ENCODE data around the gene CLASP2.
A peak's percentile ranks its signal among the peaks of the same experiment; 100 is the strongest.
"Not testable (repeated sequence)": the region's sequence is repeated elsewhere in the genome, so short reads cannot be mapped to it uniquely, and the experiment has no call there.

Gene CLASP2

DNA sequence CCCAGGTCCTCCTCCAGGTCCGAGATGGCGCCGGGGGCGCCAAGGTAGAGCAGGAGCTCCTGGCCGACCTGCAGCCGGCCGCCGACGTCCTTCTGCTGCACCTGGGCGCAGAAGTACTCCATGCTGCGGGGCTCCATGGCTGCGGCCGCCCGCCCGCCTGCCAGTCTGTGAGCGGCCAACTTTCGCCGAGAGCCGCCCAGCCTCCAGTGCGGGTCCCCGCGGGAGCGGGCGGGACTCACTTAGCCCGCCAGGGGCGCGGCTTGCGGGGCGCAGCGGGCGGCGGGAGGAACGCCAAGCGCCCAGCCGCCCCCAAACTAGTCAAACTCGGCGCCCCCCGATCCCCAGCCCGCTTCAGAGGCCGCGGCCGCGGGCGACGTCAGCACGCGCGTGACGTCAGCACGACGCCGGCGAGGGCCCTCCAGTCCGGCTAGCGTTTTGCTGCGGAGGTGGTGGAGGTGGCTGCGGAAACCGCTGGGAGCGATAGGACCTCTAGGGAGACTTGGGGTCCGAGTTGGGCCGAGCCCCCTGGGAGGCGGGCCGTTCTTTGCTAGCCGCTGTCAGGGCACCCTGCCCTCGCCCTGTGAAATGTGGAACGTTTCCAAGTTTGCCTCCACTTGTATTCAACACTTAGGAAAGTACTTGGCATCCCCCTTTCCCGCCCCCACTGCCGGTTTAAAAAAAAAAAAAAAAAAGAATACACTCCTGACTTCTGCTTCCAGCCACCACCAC lies at the start of gene CLASP2:
TSS of gene CLASP2 (minus strand) at position 389 of the 729 bp plus-strand sequence. CDS start at position 137, 252 bp downstream.
- peak; percentile 91 for DNase-seq (ENCODE audit: low spot score)

DNA sequence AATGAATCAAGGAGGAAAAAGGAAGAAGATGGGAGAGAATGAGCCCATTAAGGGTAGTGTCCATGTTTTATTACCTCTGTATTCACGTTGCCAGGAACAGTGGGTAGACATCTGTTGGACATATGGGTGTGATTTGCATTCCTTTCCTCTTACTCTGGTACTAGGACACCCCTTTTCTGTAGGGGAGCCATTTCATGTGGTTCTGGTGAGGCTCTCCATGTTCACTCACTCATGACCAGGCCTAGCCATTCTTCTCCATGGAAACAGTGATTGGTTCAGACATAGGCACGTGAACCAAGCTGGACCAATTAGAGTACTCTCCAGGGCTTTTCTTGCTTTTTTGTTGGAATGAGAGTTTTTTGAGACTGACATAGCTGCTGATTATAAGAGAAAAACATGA lies 40.8 kb upstream of the CLASP2 start:
- no peak for DNase-seq (ENCODE audit: low spot score)

DNA sequence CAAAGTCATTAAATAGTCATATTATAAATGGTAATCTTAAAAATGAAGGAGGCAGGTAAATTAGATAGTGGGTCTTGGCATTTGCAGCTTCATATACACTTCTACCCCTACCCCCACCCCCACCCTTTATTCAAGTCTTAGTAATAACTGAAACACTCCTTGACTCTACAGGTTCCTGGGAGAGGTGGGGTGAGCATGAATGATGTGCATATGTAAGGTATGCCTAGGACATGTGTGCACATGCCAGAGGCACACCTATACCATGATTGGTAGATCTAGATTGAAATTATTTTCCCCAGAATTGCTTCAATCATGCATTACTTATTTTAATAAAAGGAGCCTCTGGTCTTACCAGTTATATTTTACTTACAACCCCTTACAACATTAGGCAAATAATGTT lies 40.2 kb upstream of the CLASP2 start:
- no peak for DNase-seq (ENCODE audit: low spot score)

DNA sequence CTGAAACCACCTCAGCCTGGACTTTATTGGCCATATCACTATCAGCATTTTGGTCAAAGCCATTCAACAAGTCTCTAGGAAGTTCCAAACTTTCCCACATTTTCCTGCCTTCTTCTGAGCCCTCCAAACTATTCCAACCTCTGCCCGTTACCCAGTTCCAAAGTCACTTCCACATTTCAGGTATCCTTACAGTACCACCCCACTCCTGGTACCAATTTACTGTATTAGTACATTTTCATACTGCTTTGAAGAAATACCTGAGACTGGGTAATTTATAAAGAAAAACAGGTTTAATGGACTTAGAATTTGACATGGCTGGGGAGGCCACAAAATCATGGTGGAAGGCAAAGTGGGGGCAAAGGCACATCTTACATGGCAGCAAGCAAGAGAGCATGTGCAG lies 36.3 kb upstream of the CLASP2 start:
- not testable (repeated sequence) for DNase-seq (ENCODE audit: low spot score)

DNA sequence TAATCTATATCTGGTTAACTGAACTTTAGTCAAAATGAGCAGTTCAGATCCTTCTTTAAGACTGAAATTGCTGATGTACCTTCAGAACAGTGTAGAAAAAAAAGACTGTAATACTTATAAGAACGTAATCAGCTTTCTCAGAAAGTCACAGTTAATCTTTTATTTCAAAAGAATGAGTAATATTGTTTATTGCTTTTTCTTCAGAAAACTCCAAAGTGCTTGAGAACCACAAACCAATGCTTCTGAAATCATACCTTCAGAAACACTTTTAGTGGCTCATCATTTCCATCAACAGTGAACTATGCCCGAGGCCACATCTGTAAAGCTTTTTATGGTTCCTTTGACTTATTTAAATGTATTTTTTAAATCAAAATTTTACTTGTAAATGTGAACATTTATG lies 33.3 kb upstream of the CLASP2 start:
- DNase-seq (ENCODE audit: low spot score), result no peak

DNA sequence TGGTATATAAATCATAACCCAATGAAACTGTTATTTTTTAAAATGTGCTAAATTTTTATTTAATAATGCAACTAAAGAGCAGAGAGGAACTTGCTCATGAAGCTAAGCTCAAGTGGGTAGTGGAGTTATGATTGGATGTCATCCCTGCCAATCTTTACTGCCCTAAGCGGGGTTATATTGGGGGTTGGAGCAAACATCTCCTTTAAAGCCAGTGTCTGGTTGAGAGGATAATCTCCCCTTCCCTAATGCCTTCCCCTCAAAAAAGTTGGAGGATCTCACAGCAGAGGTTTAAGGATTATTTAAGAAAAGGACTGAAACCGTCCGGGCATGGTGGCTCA lies 32.1 kb upstream of the CLASP2 start:
- DNase-seq (ENCODE audit: low spot score), result no peak

DNA sequence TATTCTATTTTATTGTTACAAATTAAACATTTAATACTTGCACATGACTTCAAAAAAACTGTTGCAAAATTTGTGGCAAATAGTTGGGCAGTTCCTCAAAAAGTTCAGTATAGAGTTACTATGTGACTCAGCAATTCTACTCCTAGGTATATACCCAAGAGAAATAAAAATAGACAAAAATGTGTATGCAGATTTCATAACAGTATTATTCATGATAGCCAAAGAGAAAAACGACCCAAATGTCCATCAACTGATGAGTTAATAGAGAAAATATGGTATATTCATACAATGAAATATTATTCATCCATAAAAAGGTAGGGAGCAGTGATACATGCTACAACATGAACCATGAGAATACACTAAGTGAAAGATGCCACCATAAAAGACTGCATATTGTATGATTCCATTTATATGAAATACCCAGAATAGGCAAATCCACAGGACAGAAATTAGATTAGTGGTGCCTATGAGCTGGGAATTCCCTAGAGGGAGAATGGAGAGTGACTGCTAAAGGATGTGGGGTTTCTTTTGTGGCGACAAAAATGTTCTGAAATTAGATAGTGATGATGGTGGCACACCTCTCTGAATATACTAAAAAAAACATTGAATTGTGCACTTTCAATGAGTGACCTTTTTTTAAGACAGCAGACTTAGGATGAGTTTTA lies 31.6 kb upstream of the CLASP2 start:
- DNase-seq (ENCODE audit: low spot score), result no peak

DNA sequence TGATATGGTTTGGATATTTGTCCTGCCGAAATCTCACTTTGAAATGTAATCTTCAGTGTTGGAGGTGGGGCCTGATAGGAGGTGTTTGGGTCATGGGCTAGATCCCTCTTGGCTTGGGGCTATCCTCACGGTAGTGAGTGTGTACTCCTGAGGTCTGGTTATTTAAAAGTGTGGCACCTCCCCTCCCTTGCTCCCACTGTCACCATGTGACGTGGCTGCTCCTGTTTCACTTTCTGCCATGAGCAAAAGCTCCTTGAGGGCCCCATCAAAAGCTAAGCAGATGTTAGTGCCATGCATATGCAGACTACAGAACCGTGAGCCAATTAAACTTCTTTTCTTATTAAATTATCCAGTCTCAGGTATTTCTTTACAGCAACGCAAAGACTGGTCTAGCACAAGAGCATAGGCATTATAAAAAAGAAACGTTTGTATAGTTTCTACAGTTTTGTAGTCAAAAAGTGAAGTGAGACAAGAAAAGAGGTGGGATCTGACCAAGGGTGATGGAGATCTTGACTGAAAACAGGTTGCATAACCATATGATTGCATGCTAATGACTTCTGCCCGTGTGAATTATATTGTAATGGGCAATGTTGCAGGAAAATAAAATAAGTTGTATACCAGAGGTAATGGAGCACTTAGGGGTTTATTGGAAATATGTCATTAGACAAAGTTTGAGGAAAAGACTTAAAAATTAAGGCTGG lies 28.5 kb upstream of the CLASP2 start:
- no peak for DNase-seq (ENCODE audit: low spot score)

DNA sequence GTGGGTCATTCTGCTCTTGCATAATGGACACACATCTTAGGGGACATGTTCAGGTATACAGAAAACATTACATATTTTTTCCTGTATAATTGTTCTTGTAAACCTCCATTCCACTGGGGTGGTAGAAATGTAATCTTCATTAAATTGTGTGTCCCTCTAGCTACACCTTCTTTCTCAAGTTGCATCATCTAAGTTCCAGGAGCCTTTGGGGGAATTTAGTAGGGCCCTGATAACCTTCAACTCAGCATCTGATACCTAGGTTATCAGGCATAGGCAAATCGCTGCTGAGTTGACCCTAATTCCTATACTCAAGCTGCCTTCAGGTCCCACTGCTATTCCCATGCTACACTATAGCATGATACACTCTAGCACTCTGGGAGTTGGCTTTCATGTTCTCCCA lies 19.1 kb upstream of the CLASP2 start:
- no peak for DNase-seq (ENCODE audit: low spot score)

DNA sequence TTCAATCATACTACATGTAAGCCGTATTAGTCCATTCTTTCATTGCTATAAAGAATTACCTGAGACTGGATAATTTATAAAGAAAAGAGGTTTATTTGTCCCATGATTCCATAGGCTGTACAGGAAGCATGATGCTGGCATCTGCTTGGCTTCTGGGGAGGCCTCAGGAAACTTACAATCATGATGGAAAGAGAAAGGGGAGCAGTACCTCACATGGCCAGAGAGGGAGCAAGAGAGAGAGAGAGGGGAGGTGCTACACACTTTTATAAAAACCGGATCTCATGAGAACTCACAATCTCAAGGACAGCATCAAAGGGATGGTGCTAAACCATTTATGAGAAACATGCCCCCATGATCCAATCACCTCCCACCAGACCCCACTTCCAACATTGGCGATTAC lies 14.3 kb upstream of the CLASP2 start:
- peak; percentile 57 for DNase-seq (ENCODE audit: low spot score)

DNA sequence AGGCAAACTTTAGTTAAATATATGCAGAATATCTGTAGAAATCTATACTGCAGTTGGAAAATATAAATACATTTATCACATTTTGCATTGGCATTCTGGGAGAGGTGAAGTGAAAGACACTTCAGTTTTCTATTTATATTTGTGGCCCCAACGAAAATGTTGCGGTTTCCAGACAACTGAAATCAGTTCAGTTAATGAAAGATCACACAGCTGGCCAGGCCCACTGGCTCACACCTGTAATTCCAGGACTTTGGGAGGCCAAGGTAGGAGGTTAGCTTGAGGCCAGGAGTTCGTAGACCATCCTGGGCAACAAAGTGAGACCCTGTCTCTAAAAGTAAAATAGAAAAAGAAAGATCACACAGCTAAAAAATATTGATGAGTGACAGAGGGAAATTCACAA lies 11.9 kb upstream of the CLASP2 start:
- DNase-seq (ENCODE audit: low spot score), result peak; percentile 28

DNA sequence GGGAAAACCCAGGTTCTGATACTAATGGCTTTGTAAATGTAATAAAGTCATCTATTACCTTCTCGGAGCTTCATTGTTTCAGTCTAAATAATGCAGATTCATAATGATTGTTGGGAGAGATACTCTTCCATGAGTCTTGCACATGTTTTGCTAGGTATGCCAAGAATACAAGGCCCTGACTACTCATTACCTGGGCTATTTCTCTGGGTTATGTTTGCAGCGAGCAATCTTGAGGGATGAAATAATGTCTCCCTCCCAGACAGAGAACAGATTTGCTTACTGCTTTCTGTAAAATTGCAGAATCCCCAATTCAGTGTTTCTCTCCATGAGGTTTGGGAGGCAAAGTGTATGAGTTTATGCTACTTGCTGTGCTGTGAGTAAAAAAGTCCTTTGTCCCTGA lies 6.2 kb upstream of the CLASP2 start:
- no peak for DNase-seq (ENCODE audit: low spot score)

DNA sequence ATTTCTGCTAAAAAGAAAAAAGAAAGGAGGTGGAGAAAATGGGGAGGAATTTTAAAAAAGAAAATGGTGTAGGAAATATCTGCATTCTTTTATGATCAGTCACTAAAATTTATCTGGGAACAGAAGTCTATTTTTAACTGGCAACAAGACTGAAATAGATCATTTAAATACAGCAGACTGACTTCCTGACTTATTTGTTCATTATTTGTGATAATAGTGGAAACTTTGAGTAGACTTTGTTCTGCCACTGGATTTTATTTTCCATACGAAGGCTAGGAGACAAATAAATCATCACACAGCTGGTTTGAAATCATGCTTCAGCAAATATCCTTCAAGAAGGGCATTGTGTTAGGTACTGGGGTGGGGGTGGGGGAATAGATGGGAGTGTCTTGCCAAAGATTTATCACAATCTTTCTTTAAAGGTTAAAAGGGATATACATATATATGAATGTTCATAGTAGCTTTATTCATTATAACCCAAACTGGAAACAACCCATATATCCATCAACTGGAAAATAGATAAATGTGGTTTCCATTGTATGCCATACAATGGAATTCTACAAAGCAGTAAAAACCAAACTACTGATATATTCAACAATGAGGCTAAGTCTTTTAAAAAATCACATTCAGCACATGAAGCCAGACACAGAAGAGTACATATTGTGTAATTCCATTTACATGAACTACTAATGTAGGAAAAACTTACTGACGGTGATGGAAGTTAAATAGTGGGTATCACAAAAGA lies 4.7 kb upstream of the CLASP2 start:
- DNase-seq (ENCODE audit: low spot score), result no peak

DNA sequence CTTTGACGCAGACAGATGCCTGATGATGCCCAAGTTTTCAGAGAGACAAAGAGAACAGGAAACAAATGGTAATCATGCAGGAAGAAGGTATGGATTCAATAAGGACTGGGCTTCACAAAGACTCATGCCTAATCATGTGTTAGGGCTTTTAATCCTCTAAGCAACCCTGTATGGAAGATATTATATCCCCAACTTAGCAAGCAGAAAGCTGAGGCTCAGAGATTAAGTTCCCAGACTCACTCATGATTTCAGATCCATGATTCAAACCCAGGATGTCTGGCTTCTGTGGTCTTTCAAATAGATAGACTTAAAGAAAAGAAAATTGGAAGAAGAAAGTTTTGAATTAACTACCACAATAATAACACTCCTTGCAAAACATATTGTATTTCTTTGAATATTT lies 4.1 kb upstream of the CLASP2 start:
- no peak for DNase-seq (ENCODE audit: low spot score)

DNA sequence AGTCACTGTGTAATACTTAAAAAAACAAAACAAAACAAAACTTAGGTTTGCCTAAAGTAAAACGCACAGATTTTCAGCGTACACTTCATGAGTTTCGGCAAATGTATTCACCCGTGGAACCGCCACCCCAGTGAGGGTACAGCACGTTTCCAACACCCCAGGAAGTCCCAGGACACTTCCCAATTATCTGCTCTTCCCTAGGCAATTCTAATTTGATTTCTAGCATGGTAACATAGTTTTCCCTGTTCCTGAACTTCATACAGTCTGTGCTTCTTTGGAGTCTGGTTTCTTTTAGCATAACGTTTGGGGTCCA lies 497 bp upstream of the CLASP2 start:
- DNase-seq (ENCODE audit: low spot score), result no peak

DNA sequence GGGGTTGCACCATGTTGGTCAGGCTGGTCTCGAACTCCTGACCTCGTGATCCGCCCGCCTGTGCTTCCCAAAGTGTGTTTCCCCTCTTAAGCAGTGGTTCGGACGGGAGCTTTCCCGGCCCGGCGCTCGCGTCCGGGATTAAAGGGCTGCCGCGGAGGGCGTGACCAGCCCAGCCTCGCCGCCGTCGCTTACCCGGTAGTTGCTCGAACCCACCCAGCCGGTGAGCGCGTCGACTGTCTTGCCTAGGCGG lies 513 bp downstream of the CLASP2 start:
- DNase-seq (ENCODE audit: low spot score), result no peak

DNA sequence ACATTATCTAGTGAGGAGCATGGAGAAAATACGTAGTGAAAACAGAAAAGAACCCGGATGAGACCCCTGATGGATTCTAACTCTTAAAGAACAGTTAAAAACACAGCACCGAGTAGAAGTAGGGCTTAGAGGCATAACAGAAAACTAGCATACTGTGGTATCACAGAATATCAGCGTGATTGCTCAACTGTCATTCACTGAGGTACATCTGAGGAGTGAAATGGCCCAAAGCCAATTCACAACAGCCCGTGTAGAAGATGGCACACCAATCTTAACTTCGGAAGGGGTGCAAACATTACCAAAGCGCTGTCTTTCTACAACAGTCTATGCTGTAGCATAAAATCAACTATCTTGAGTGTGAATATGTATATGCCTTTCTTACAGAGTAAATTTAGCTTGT lies 1.8 kb downstream of the CLASP2 start:
- peak; percentile 17 for DNase-seq (ENCODE audit: low spot score)

DNA sequence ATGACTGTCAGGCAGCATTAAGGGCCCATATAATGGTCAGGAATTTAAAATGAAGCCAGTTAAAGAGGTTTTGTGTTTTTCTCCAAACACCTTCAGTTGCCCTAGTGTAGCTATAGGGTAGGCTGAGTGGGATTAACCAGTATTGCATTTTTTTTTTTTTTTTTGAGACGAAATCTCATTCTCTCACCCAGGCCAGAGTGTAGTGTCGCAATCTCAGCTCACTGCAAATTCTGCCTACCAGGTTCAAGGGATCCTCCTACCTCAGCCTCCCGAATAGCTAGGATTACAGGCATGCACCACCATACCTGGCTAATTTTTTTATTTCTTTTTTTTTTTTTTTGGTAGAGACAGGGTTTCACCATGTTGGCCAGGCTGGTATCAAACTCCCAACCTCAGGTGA lies 7.0 kb downstream of the CLASP2 start:
- DNase-seq (ENCODE audit: low spot score), result no peak

DNA sequence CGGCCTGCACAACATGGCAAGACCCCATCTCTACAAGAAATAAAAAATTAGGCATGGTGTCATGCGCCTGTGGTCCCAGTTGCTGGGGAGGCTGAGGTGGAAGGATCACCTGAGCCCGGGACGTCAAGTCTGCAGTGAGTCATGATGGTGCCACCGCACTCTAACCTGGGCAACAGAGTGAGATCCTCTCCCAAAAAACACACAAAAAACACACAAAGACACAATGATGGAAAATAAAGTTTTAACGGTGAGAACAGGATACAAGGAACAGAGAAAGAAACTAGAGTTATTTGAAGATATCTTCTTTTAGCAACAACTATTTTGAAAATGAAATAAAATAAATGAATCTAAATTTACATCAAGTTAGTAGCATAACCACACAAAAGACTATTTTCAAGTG lies 12.0 kb downstream of the CLASP2 start:
- DNase-seq (ENCODE audit: low spot score), result no peak

DNA sequence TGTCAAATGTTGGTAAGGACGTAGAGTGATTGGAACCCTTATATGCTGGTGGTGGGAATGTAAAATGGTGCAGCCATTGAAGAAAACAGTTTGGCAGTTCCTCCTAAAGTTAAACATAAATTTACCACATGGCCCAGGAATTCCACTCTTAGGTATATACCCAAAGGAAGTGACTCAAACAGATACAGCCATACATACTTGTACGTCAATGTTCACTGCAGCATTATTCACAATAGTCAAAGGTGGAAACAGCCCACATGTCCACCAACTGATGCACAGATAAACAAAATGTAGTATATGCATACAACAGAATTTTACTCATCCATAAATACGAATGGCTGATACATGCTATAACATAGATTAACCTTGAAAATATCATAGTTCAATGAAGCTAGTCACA lies 13.2 kb downstream of the CLASP2 start:
- DNase-seq (ENCODE audit: low spot score), result no peak

DNA sequence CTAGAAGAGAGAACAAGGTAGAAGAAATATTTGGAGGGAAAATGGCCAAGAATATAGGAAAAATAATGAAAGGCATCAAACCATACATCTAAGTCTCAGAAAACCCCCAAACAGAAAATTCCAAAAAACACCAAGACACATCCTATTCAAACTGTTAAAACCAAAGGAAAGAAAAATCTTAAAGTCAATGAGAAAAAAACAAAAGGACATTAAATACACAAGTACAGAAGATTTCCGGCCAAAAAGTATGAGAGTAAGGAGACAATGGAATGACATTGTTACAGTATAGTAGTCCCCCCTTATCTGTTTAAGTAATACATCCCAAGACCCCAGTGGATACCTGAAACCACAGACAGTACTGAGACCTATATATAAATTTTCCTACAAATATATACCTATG lies 18.8 kb downstream of the CLASP2 start:
- DNase-seq (ENCODE audit: low spot score), result no peak

DNA sequence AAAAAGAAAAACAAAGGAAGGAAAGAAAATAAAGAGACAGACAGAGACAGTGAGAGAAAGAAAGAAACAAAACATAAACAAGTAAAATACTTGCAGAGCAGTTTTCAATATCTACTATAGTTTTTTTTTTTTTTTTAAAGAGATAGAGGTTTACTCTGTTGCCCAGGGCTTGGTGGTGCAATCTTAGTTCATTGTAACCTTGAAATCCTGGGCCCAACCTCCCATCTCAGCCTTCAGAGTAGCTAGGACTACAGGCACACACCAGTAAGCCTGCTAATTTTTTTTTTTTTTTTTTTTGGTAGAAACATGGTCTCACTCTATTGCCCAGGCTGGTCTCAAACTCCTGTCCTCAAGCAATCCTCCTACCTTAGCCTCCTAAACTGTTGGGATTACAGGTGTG lies 23.1 kb downstream of the CLASP2 start:
- DNase-seq (ENCODE audit: low spot score), result no peak

DNA sequence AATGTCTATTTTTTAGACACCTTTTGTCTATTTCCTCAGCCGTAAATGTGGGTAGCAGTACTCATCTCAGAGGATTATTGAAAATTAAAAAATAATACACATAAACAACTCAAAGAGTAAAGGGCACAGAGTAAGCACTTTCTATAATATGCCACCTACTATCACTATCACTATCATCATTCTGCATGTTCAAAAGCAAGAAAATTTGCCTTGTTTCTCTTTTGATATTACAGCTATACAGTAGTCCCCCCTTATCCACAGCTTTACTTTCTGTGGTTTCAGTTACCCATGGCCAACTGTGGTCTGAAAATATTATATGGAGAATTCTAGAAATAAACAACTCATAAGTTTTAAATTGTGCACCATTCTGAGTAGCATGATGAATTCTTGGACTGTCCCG lies 27.7 kb downstream of the CLASP2 start:
- DNase-seq (ENCODE audit: low spot score), result no peak

All from NAMALWA (cell line).